ENCODE results near the gene DHX57.

DHX57 gene

GRCh38 chr2:38866773-38867443, 8.8 kb downstream of the DHX57 start:
- peak; percentile 2 for DNase-seq

GRCh38 chr2:38863061-38863695, 12.6 kb downstream of the DHX57 start:
- no peak for DNase-seq

GRCh38 chr2:38862476-38862875, 13.3 kb downstream of the DHX57 start:
- DNase-seq: no peak

GRCh38 chr2:38856165-38856564, 19.6 kb downstream of the DHX57 start:
- peak; percentile 31 for DNase-seq

- DNase-seq: no peak
These were observed 25.7 kb downstream of the DHX57 start for GRCh38 chr2:38850045-38850444.

- DNase-seq: no peak
These were observed 38.9 kb downstream of the DHX57 start for GRCh38 chr2:38836791-38837190.

GRCh38 chr2:38835990-38836389, 39.7 kb downstream of the DHX57 start:
- DNase-seq: no peak

GRCh38 chr2:38835015-38835601, 40.6 kb downstream of the DHX57 start:
- no peak for DNase-seq

- DNase-seq: no peak
These were observed 45.1 kb downstream of the DHX57 start for GRCh38 chr2:38830526-38831159.

GRCh38 chr2:38829971-38830370, 45.8 kb downstream of the DHX57 start:
- no peak for DNase-seq

GRCh38 chr2:38828460-38828859, 47.3 kb downstream of the DHX57 start:
- DNase-seq: no peak

GRCh38 chr2:38827539-38828145, 48.1 kb downstream of the DHX57 start:
- DNase-seq: peak; percentile 34

- DNase-seq: no peak
These were observed 49.8 kb downstream of the DHX57 start for GRCh38 chr2:38825956-38826355.

- DNase-seq: no peak
These were observed 50.8 kb downstream of the DHX57 start for GRCh38 chr2:38824906-38825305.

GRCh38 chr2:38823386-38823785, 52.3 kb downstream of the DHX57 start:
- DNase-seq: no peak

GRCh38 chr2:38818565-38818964, 57.2 kb downstream of the DHX57 start:
- DNase-seq: no peak

GRCh38 chr2:38815936-38816335, 59.8 kb downstream of the DHX57 start:
- no peak for DNase-seq

- DNase-seq: no peak
These were observed 65.2 kb downstream of the DHX57 start for GRCh38 chr2:38810488-38810887.

GRCh38 chr2:38808677-38809076, 67.1 kb downstream of the DHX57 start:
- DNase-seq: no peak

- DNase-seq: no peak
These were observed 69.0 kb downstream of the DHX57 start for GRCh38 chr2:38806733-38807059.

GRCh38 chr2:38806015-38806732, 69.6 kb downstream of the DHX57 start:
- no peak for DNase-seq

GRCh38 chr2:38797953-38798352, 77.8 kb downstream of the DHX57 start:
- DNase-seq: no peak

- peak; percentile 86 for DNase-seq
These were observed 78.5 kb downstream of the DHX57 start for GRCh38 chr2:38797250-38797676.
